HCT116 (cell line): ENCODE measurements around the gene SLC4A4.

Source experiments
- CEBPB ChIP-seq: IDR thresholded peaks from 2 replicates; pipeline ENCODE4 v1.6.1; 2012; ENCODE audit warnings: low read depth
- CTCF ChIP-seq, 3 experiments: fragments of 200-600 bp in 1 of 3; sonication (generic) in 1 of 3; IDR thresholded peaks in 2 of 3; conservative IDR thresholded peaks in 1 of 3; 2 replicates each; pipeline ENCODE4 v1.5.1; 2012 to 2017; ENCODE audit warnings: low read depth in 2 of 3, low read length in 2 of 3, antibody characterized with exemption in 1 of 3, borderline replicate concordance in 1 of 3, control low read depth in 1 of 3, mild to moderate bottlenecking in 1 of 3, mixed read lengths in 1 of 3, mixed run types in 1 of 3, moderate library complexity in 1 of 3; ENCODE audit not compliant: insufficient read depth in 1 of 3
- EGR1 ChIP-seq: IDR thresholded peaks from 2 replicates; pipeline ENCODE4 v1.6.1; 2012; ENCODE audit warnings: low read depth
- EZH2 ChIP-seq: fragments of 200-600 bp; sonication (generic); IDR thresholded peaks from 2 replicates; pipeline ENCODE4 v1.6.1; 2017; ENCODE audit warnings: antibody characterized with exemption, mixed run types
- JUND ChIP-seq: IDR thresholded peaks from 2 replicates; pipeline ENCODE4 v1.6.1; 2012
- POLR2AphosphoS5 ChIP-seq: IDR thresholded peaks from 2 replicates; pipeline ENCODE4 v1.6.1; 2011; ENCODE audit warnings: mild to moderate bottlenecking, low read depth, low read length, moderate library complexity
- RAD21 ChIP-seq: IDR thresholded peaks from 2 replicates; pipeline ENCODE4 v1.6.1; 2012; ENCODE audit warnings: low read depth, mild to moderate bottlenecking
- SIN3A ChIP-seq: IDR thresholded peaks from 2 replicates; pipeline ENCODE4 v1.6.1; 2012; ENCODE audit warnings: low read depth
- TCF7L2 ChIP-seq: IDR thresholded peaks from 2 replicates; pipeline ENCODE4 v1.7.0; 2011; ENCODE audit warnings: borderline replicate concordance, inconsistent platforms; ENCODE audit not compliant: insufficient read depth, insufficient read length; ENCODE audit errors: extremely low read depth
- ZFX ChIP-seq: fragments of 450-650 bp; IDR thresholded peaks from 2 replicates; pipeline ENCODE4 v1.6.1; 2017
- ZNF274 ChIP-seq: fragments of 200-500 bp; sonication (Bioruptor generic); IDR thresholded peaks from 2 replicates; pipeline ENCODE4 v1.6.1; 2014; ENCODE audit warnings: mild to moderate bottlenecking, low read depth, low read length, inconsistent platforms
- TF ChIP-seq, protein P1 (sequence below): IDR thresholded peaks from 2 replicates; pipeline ENCODE4 v1.6.1; 2012
- TF ChIP-seq, protein P2 (sequence below): IDR thresholded peaks from 2 replicates; pipeline ENCODE4 v1.6.1; 2012; ENCODE audit warnings: low read depth

DNA sequence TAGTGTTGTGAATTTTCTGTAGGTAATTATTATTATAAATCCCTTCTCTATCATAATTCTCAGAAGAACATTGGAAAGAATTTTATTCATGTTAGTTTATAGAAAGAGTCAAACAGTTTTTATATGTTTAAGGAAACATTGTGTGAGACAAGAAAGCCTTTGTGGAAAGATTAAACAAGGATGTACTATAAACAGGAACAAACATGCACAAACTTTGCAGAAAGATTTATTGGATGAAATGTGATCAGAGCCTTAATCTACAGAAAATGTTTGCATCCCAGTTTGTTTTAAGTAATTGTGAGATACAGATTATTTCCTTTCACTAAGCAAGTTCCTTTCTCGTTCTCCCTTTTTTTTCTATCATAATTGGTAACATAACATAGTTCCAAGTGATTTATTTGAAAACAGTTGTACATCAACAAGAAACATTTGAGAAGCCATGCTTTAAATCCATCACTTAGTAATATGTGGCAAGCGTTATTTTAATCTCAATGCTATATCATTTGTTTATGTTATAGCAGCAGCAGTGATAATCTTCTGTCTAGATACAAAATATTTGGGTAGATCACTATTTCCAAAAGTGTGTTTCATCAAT, 129.4 kb downstream of the SLC4A4 start:
- TF ChIP-seq CTCF (IDR thresholded peaks at IDR 0.05 in 2 of 3, conservative IDR thresholded peaks at IDR 0.05 in 1 of 3; ENCODE audit: borderline replicate concordance in 1 of 3, insufficient read depth in 1 of 3, low read depth in 2 of 3, low read length in 2 of 3) (no peak), POLR2AphosphoS5 (no peak), EZH2 (no peak), TCF7L2 (no peak), SIN3A (no peak), ZFX (no peak), RAD21 (no peak), CEBPB (no peak), ZNF274 (no peak), JUND (no peak), EGR1 (no peak)
- TF ChIP-seq, protein P1, sequence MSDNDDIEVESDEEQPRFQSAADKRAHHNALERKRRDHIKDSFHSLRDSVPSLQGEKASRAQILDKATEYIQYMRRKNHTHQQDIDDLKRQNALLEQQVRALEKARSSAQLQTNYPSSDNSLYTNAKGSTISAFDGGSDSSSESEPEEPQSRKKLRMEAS = no peak
- TF ChIP-seq, protein P2, sequence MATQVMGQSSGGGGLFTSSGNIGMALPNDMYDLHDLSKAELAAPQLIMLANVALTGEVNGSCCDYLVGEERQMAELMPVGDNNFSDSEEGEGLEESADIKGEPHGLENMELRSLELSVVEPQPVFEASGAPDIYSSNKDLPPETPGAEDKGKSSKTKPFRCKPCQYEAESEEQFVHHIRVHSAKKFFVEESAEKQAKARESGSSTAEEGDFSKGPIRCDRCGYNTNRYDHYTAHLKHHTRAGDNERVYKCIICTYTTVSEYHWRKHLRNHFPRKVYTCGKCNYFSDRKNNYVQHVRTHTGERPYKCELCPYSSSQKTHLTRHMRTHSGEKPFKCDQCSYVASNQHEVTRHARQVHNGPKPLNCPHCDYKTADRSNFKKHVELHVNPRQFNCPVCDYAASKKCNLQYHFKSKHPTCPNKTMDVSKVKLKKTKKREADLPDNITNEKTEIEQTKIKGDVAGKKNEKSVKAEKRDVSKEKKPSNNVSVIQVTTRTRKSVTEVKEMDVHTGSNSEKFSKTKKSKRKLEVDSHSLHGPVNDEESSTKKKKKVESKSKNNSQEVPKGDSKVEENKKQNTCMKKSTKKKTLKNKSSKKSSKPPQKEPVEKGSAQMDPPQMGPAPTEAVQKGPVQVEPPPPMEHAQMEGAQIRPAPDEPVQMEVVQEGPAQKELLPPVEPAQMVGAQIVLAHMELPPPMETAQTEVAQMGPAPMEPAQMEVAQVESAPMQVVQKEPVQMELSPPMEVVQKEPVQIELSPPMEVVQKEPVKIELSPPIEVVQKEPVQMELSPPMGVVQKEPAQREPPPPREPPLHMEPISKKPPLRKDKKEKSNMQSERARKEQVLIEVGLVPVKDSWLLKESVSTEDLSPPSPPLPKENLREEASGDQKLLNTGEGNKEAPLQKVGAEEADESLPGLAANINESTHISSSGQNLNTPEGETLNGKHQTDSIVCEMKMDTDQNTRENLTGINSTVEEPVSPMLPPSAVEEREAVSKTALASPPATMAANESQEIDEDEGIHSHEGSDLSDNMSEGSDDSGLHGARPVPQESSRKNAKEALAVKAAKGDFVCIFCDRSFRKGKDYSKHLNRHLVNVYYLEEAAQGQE = no peak
